SK-N-SH (cell line): ENCODE results near the gene A2M. TPM values are rescaled to one million over a fixed set of nuclear protein-coding genes. Genes with fewer than 3 reads are reported as not detected.

ENCODE experiments used
- CTCF ChIA-PET: fragments of 300-600, 350-600 bp; formaldehyde crosslinking; extraction: SDS; loops from one replicate; lab custom pipeline; 2021; lab: Yijun Ruan, JAX
- POLR2A ChIA-PET: fragments of 350-600 bp; sonication (Branson Sonifier 250); formaldehyde crosslinking; extraction: SDS; loops from one replicate; lab custom pipeline; 2020; ENCODE audit warnings: antibody characterized with exemption, inconsistent platforms; lab: Yijun Ruan, JAX
- DNase-seq: peaks from one replicate; pipeline ENCODE4 v3.0.0; 2012
- H2AFZ ChIP-seq: fragments of 200-600 bp; sonication (generic); 2 replicates; pipeline ENCODE4 v1.8.1; 2016; ENCODE audit warnings: antibody characterized with exemption, mild to moderate bottlenecking, low read depth
- H3F3A ChIP-seq: fragments of 200-600 bp; sonication (generic); replicated peaks from 2 replicates; pipeline ENCODE3; 2016; ENCODE audit warnings: antibody characterized with exemption, mild to moderate bottlenecking; ENCODE audit not compliant: insufficient read depth
- H3K27ac ChIP-seq, 2 experiments: fragments of 200-500 bp in 1 of 2; fragments of 200-600 bp in 1 of 2; sonication (Bioruptor generic) in 1 of 2; sonication (generic), shearing (Covaris generic) in 1 of 2; 2 replicates each; pipeline versions ENCODE4 v1.5.1 to v1.6.1; 2014 to 2016; ENCODE audit warnings: low read depth in 2 of 2, inconsistent platforms in 1 of 2, low read length in 1 of 2, mild to moderate bottlenecking in 1 of 2, mixed read lengths in 1 of 2
- H3K27me3 ChIP-seq: fragments of 200-600 bp; sonication (generic), shearing (Covaris generic); 2 replicates; pipeline ENCODE4 v1.6.1; 2016; ENCODE audit warnings: mixed run types; ENCODE audit not compliant: insufficient read depth
- H3K36me3 ChIP-seq, 2 experiments: fragments of 200-500 bp in 1 of 2; fragments of 200-600 bp in 1 of 2; sonication (Bioruptor generic) in 1 of 2; sonication (generic) in 1 of 2; replicated peaks in 1 of 2; 2 replicates each; pipeline versions ENCODE3 to v1.5.1; 2014 to 2016; ENCODE audit warnings: low read length in 1 of 2, mild to moderate bottlenecking in 1 of 2; ENCODE audit not compliant: insufficient read depth in 2 of 2, control insufficient read depth in 1 of 2
- H3K4me1 ChIP-seq, 2 experiments: fragments of 200-500 bp in 1 of 2; fragments of 200-600 bp in 1 of 2; sonication (Bioruptor generic) in 1 of 2; sonication (generic), shearing (Covaris generic) in 1 of 2; 2 replicates each; pipeline versions ENCODE4 v1.5.1 to v1.6.1; 2014 to 2016; ENCODE audit warnings: low read depth in 1 of 2, low read length in 1 of 2, mixed run types in 1 of 2; ENCODE audit not compliant: insufficient read depth in 2 of 2, control insufficient read depth in 1 of 2
- H3K4me2 ChIP-seq: fragments of 200-600 bp; sonication (generic), shearing (Covaris generic); 2 replicates; pipeline ENCODE4 v1.6.1; 2017; ENCODE audit warnings: mixed run types
- H3K4me3 ChIP-seq, 2 experiments: fragments of 200-500 bp in 1 of 2; fragments of 200-600 bp in 1 of 2; sonication (Bioruptor generic) in 1 of 2; sonication (generic), shearing (Covaris generic) in 1 of 2; 2 replicates each; pipeline versions ENCODE4 v1.5.1 to v1.8.1; 2014 to 2016; ENCODE audit warnings: low read depth in 2 of 2, inconsistent platforms in 1 of 2, low read length in 1 of 2, mild to moderate bottlenecking in 1 of 2, mixed read lengths in 1 of 2, moderate library complexity in 1 of 2
- H3K79me2 ChIP-seq: fragments of 200-600 bp; sonication (generic); 2 replicates; pipeline ENCODE4 v1.8.1; 2017; ENCODE audit warnings: mild to moderate bottlenecking; ENCODE audit not compliant: insufficient read depth
- H3K9ac ChIP-seq: fragments of 200-600 bp; sonication (generic); 2 replicates; pipeline ENCODE4 v1.6.1; 2017; ENCODE audit warnings: mixed run types
- H3K9me2 ChIP-seq: fragments of 200-600 bp; sonication (generic); 2 replicates; pipeline ENCODE4 v1.6.1; 2017; ENCODE audit warnings: mixed run types
- H3K9me3 ChIP-seq: fragments of 200-600 bp; sonication (generic); 2 replicates; pipeline ENCODE4 v1.6.1; 2017; ENCODE audit warnings: mixed run types, mild to moderate bottlenecking, moderate library complexity
- H4K20me1 ChIP-seq: fragments of 200-600 bp; sonication (generic); 2 replicates; pipeline ENCODE4 v1.6.1; 2017; ENCODE audit warnings: mild to moderate bottlenecking, mixed run types; ENCODE audit not compliant: insufficient read depth
- CHD2 ChIP-seq: fragments of 150-350 bp; IDR thresholded peaks from 2 replicates; pipeline ENCODE4 v1.6.1; 2018; ENCODE audit warnings: low read length; ENCODE audit not compliant: partially characterized antibody
- CTCF ChIP-seq: fragments of 200-600 bp; sonication (generic); IDR thresholded peaks from 2 replicates; pipeline ENCODE4 v1.6.1; 2017; ENCODE audit warnings: antibody characterized with exemption, mild to moderate bottlenecking, moderate library complexity
- GABPA ChIP-seq: IDR thresholded peaks from 2 replicates; pipeline ENCODE4 v1.4.0; 2012; ENCODE audit warnings: low read depth, mild to moderate bottlenecking
- GATA2 ChIP-seq: sonication (generic); formaldehyde crosslinking; IDR thresholded peaks from 2 replicates; pipeline ENCODE4 v1.5.0; 2020; ENCODE audit warnings: mild to moderate bottlenecking, missing genetic modification reagents
- JUND ChIP-seq: IDR thresholded peaks from 2 replicates; pipeline ENCODE4 v1.4.0; 2012
- MXI1 ChIP-seq: IDR thresholded peaks from 2 replicates; pipeline ENCODE4 v1.6.1; 2012; ENCODE audit warnings: mild to moderate bottlenecking, low read depth, low read length, improper control_type of control experiment
- NRF1 ChIP-seq: IDR thresholded peaks from 2 replicates; pipeline ENCODE4 v1.6.1; 2012; ENCODE audit warnings: low read depth, mild to moderate bottlenecking, low read length
- PBX3 ChIP-seq: IDR thresholded peaks from 2 replicates; pipeline ENCODE4; 2012
- POLR2AphosphoS5 ChIP-seq: IDR thresholded peaks from 2 replicates; pipeline ENCODE4 v1.6.1; 2012; ENCODE audit warnings: low read depth, low read length
- RXRA ChIP-seq: IDR thresholded peaks from 2 replicates; pipeline ENCODE4 v1.4.0; 2012; ENCODE audit warnings: low read depth, mild to moderate bottlenecking, borderline replicate concordance
- SMC3 ChIP-seq: IDR thresholded peaks from 2 replicates; pipeline ENCODE4 v1.6.1; 2012; ENCODE audit warnings: low read depth, low read length, improper control_type of control experiment
- TCF12 ChIP-seq: IDR thresholded peaks from 2 replicates; pipeline ENCODE4 v1.4.0; 2012
- TEAD4 ChIP-seq: IDR thresholded peaks from 2 replicates; pipeline ENCODE4 v1.4.0; 2012; ENCODE audit warnings: mild to moderate bottlenecking, borderline replicate concordance; ENCODE audit not compliant: insufficient read depth
- WGBS: methylation state at CpG from one replicate; pipeline ENCODE4 v1.1.6; 2017; ENCODE audit warnings: low lambda C conversion rate; 5-methylcytosine and 5-hydroxymethylcytosine counted together
- polyA plus RNA-seq, 3 experiments: library from polyadenylated mRNA; depleted of rRNA; stranded (reverse); fragments of >200 nt; gene quantifications; 2 replicates each; pipeline ENCODE4 v1.2.3, GENCODE V29; 2012
- TF ChIP-seq, protein P1 (sequence below): fragments of 150-350 bp; IDR thresholded peaks from 2 replicates; pipeline ENCODE4 v1.6.1; 2016; ENCODE audit warnings: mild to moderate bottlenecking, low read depth, low read length
- TF ChIP-seq, protein P2 (sequence below): IDR thresholded peaks from 2 replicates; pipeline ENCODE4 v1.4.0; 2012; ENCODE audit warnings: low read depth, borderline replicate concordance

The A2M gene
- polyA plus RNA-seq, 1 of the 3 experiments (the other 2 are of a cell fraction), result not detected

- TF ChIP-seq, protein P1, sequence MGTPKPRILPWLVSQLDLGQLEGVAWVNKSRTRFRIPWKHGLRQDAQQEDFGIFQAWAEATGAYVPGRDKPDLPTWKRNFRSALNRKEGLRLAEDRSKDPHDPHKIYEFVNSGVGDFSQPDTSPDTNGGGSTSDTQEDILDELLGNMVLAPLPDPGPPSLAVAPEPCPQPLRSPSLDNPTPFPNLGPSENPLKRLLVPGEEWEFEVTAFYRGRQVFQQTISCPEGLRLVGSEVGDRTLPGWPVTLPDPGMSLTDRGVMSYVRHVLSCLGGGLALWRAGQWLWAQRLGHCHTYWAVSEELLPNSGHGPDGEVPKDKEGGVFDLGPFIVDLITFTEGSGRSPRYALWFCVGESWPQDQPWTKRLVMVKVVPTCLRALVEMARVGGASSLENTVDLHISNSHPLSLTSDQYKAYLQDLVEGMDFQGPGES, result no peak
- TF ChIP-seq, all 33 proteins: peak for 0
Measured at GRCh38 chr12:9081667-9082427, 33.9 kb downstream of the A2M start (continued).

- CTCF ChIA-PET, result interaction anchor here (1.2 to 2.0 kb wide), 3 partner anchors 16 to 423 kb away, joined by 3 to 6 read pairs (median 6); no protein-coding TSS in a partner anchor
Measured at GRCh38 chr12:9079883-9080675, 35.6 kb downstream of the A2M start.

GRCh38 chr12:9079082-9079481 lies 36.6 kb downstream of the A2M start:
- Histone ChIP-seq H3K79me2 (no peaks in the 10 kb centered on the region), H3K36me3 (no peaks in the 10 kb centered on the region), H3K4me2 (no peak overlapping the region), H3K4me1 (no peaks in the 10 kb centered on the region), H3K9me3 (no peaks in the 10 kb centered on the region), H3K27ac (no peak overlapping the region), H3K4me3 (no peak overlapping the region), H4K20me1 (no peaks in the 10 kb centered on the region), H3K9me2 (no peaks in the 10 kb centered on the region), H3K27me3 (no peaks in the 10 kb centered on the region), H2AFZ (no peak overlapping the region), H3K9ac (no peak overlapping the region), H3F3A (no peaks in the 10 kb centered on the region)
- ChIA-PET CTCF (interaction anchor here (0.6 to 2.0 kb wide), 4 partner anchors 12 to 422 kb away, joined by 3 to 6 read pairs (median 4); no protein-coding TSS in a partner anchor), POLR2A (no interaction called here)
- no peak for TF ChIP-seq CHD2
- no peak for TF ChIP-seq TCF12
- TF ChIP-seq JUND, result no peak
- TF ChIP-seq CTCF, result no peak
- TF ChIP-seq PBX3, result no peak
- DNase-seq, result no peak
- 14% methylated on average over 3 of the region's 3 CpGs for WGBS

More at GRCh38 chr12:9079883-9080675, 35.6 kb downstream of the A2M start:
- H3K27ac ChIP-seq, result no peak overlapping the region
- no peaks in the 10 kb centered on the region for H3K4me1 ChIP-seq
- 46% methylated on average over 5 of the region's 5 CpGs for WGBS
- no peaks in the 10 kb centered on the region for H4K20me1 ChIP-seq
- H3K9me2 ChIP-seq, result no peaks in the 10 kb centered on the region
- no peak for DNase-seq
- POLR2A ChIA-PET, result no interaction called here
- H3K27me3 ChIP-seq, result no peaks in the 10 kb centered on the region
- no peaks in the 10 kb centered on the region for H3F3A ChIP-seq
- H3K9me3 ChIP-seq, result no peaks in the 10 kb centered on the region
- no peaks in the 10 kb centered on the region for H3K36me3 ChIP-seq
- H3K79me2 ChIP-seq, result no peaks in the 10 kb centered on the region
- no peak overlapping the region for H2AFZ ChIP-seq
- H3K4me3 ChIP-seq, result no peak overlapping the region
- H3K9ac ChIP-seq, result no peak overlapping the region
- no peak overlapping the region for H3K4me2 ChIP-seq
- TF ChIP-seq, protein P2, sequence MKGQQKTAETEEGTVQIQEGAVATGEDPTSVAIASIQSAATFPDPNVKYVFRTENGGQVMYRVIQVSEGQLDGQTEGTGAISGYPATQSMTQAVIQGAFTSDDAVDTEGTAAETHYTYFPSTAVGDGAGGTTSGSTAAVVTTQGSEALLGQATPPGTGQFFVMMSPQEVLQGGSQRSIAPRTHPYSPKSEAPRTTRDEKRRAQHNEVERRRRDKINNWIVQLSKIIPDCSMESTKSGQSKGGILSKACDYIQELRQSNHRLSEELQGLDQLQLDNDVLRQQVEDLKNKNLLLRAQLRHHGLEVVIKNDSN, result no peak
- TF ChIP-seq NRF1 (no peak), MXI1 (no peak), TEAD4 (no peak), GABPA (no peak), RXRA (no peak), SMC3 (no peak), POLR2AphosphoS5 (no peak), GATA2 (CRISPR knock-in tag) (no peak)
- TF ChIP-seq, protein P1, result no peak
